GM18517 (cell line): ENCODE data around the gene ANO2.

Source experiments
- ATAC-seq: cut with Tn5 transposase; IDR thresholded peaks from one replicate; pipeline ENCODE4 v1.9.1; 2021; ENCODE audit warnings: mild to moderate bottlenecking, moderate library complexity; ENCODE audit not compliant: unreplicated experiment

The ANO2 gene

GRCh38 chr12:5588176-5588575 lies 356.9 kb downstream of the ANO2 start:
- ATAC-seq = no peak

- no peak for ATAC-seq
These were observed 357.3 kb downstream of the ANO2 start for GRCh38 chr12:5587711-5588121.

GRCh38 chr12:5586201-5586600 lies 358.9 kb downstream of the ANO2 start:
- ATAC-seq = no peak

- no peak for ATAC-seq
These were observed 359.9 kb downstream of the ANO2 start for GRCh38 chr12:5585178-5585577.

GRCh38 chr12:5584412-5585175 lies 360.5 kb downstream of the ANO2 start:
- ATAC-seq = no peak

GRCh38 chr12:5582541-5582940 lies 362.5 kb downstream of the ANO2 start:
- ATAC-seq = no peak

- no peak for ATAC-seq
These were observed 363.0 kb downstream of the ANO2 start for GRCh38 chr12:5582018-5582417.

GRCh38 chr12:5581616-5582015 lies 363.4 kb downstream of the ANO2 start:
- ATAC-seq = no peak

- ATAC-seq = no peak
These were observed 364.0 kb downstream of the ANO2 start for GRCh38 chr12:5581019-5581418.

GRCh38 chr12:5578775-5579174 lies 366.3 kb downstream of the ANO2 start:
- ATAC-seq = no peak

GRCh38 chr12:5577741-5578140 lies 367.3 kb downstream of the ANO2 start:
- ATAC-seq = no peak

- ATAC-seq = no peak
These were observed 367.8 kb downstream of the ANO2 start for GRCh38 chr12:5577211-5577612.

GRCh38 chr12:5575987-5576386 lies 369.1 kb downstream of the ANO2 start:
- no peak for ATAC-seq

- ATAC-seq = no peak
These were observed 369.8 kb downstream of the ANO2 start for GRCh38 chr12:5575232-5575631.

GRCh38 chr12:5573390-5573789 lies 371.7 kb downstream of the ANO2 start:
- no peak for ATAC-seq

GRCh38 chr12:5571115-5571514 lies 373.9 kb downstream of the ANO2 start:
- no peak for ATAC-seq

GRCh38 chr12:5570416-5570815 lies 374.6 kb downstream of the ANO2 start:
- no peak for ATAC-seq

- ATAC-seq = no peak
These were observed 376.6 kb downstream of the ANO2 start for GRCh38 chr12:5568325-5568981.

- no peak for ATAC-seq
These were observed 377.9 kb downstream of the ANO2 start for GRCh38 chr12:5567016-5567725.

GRCh38 chr12:5565933-5566599 lies 379.0 kb downstream of the ANO2 start:
- ATAC-seq = no peak

- no peak for ATAC-seq
These were observed 382.5 kb downstream of the ANO2 start for GRCh38 chr12:5562581-5562980.
